NCI-H460 (cell line): ENCODE results near the gene DQX1. TPM values are rescaled to one million over a fixed set of nuclear protein-coding genes. Genes with fewer than 3 reads are reported as not detected.
A peak's percentile ranks its signal among the peaks of the same experiment; 100 is the strongest.
"Not testable (repeated sequence)": the region's sequence is repeated elsewhere in the genome, so short reads cannot be mapped to it uniquely, and the experiment has no call there.

Experiments used
- DNase-seq: peaks from one replicate; pipeline ENCODE4 v3.0.0-alpha.2; 2016; ENCODE audit warnings: low read depth; ENCODE audit errors: extremely low read depth
- total RNA-seq: library from RNA; depleted of rRNA; stranded (reverse); fragments of >200 nt; shearing (Covaris generic); gene quantifications from 2 replicates; pipeline ENCODE4 v1.2.3, GENCODE V29; 2014

DQX1 gene
- total RNA-seq, 1 experiment from 2014 or later, result not detected

DNA sequence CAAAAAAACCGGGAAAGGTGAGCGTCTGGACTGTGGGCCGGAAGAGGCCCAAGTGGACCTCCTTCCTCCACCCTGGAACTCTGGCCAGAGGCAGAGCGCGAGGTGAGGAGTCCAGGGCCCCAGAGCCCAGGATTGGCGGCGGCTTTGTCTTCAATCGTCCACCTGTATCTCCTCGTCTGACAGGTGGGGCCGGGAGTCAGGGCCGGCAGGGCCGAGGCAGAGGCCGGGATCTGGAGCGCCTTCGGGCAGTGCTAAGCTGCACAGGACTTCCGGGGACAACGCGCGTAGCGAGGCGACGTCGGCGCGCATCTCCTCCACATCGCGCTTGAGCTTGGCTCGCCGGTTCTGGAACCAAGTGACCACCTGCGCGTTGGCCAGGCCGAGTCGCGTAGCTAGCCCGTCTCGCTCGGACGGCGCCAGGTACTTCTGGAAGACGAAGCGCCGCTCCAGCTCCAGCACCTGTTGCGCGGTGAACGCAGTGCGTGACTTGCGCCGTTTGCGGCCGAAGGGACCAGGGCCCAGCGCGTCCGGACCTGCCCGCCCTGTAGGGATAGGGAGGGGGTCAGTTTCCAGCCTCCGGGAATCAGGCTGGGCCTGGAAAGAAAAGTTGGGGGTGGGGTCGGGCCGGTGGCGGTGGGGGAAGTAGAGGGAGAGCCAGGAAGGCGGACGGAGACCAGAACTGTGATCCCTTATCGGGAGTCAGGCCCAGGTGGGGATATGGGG lies 28.1 kb downstream of the DQX1 start:
- no peak for DNase-seq

DNA sequence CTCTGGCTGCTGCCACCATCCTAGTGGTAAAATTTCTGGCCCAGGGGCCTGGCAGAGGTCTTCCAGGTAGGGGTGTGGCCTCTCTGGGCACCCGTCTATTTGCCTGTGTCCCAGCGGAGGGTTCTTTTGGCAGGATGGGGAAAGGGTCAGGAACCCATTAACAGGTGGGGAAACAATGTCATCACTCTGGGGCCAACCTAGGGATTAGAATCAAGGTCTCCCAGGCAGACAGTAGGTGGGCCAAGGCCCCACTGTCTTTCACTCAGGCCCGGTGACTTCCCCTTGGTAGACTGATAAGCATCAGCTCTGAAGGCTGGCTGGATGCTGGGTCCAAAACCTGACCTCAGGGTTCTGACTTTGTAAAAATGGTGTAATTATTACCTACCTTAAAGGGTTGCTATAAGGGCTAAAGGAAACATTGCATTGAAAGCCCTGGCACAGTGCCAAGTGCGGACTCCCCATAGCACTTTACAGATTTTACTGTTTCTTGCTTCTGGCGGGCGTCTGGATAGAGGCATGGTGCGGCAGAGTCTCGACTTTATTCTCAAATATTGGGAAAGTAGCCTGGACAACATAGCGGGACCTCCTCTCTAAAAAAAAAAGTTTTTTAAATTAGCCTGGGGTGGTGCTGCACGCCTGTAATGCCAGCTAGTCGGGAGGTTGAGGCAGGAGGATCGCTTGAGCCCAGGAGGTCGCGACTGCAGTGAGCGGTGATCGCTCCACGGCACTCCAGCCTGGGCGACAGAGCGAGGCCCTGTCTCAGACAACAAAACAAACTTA lies 28.8 kb downstream of the DQX1 start:
- DNase-seq, result no peak

DNA sequence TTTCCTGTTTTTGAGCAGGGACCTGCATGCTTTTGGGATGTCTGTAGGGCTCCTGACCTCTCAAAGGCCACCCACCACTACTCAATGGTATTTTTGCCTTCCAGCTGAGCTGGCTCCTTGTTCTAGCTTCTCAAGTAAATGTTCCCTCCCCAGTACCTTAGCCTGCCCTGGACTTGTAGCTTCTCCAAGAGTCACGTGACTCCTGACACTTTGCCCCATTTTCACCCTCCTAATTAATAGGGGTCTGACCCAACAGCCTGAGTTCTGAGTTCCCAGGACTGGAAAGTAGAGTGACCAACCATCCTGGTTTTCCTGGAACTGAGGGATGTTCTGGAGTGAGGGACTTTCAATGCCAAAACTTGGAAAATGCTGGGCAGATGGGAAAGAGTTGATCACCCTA lies 30.6 kb downstream of the DQX1 start:
- no peak for DNase-seq

DNA sequence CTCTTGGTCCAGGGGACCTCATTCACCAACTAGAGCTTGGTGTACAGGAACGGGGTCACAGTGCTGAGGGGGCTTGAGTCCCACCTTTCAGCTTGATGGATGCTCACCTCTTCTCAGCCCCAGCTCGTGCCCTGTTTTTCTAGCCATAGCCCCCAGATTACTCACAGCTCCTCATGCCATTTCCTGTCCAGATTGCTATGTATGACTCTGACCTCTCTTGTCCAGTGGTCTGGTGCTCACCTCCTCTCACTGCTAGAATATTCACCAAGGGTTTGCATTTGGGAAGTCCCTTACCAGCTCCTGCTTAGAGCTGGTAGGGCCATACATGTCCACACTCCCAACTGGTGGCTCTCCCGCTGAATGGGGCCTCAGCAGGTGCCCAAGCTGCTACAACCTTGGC lies 32.5 kb downstream of the DQX1 start:
- no peak for DNase-seq

DNA sequence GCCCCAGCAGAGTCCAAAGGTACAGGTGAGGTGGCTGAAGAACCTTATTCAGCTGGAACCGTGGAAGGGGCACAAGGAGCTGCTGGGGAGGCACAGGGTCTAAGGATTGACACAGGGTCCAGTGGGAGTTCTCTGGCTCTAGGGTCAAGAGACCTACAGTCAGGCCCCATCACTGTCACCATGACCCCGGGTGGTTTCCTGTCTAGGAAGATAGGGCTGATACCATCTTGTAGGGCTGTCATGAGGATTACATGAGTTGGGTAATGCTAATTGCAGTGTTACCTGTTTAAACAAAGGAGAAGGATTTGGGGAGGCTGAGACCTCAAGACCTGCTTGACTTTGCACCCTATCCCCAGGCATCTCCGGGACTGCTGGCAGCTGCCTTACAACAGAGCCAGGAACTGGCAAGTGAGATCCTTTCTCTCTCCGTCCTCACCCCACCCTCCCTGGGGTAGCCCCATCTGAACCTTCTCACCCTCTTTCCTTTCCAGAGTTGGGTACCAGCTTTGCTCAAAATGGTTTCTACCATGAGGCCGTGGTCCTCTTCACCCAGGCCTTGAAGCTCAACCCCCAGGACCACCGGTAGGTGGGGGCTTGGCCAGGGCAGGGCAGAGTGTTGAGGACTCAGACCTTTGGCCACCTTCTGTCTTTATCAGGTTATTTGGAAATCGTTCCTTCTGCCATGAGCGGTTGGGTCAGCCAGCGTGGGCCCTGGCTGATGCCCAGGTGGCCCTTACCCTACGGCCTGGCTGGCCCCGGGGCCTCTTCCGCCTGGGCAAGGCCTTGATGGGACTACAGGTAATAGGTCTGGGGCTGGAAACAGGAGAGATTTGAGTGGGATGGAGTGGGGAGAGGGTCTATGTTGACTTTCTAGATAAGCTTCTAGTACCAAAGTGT lies 34.1 kb downstream of the DQX1 start:
- DNase-seq, result no peak

DNA sequence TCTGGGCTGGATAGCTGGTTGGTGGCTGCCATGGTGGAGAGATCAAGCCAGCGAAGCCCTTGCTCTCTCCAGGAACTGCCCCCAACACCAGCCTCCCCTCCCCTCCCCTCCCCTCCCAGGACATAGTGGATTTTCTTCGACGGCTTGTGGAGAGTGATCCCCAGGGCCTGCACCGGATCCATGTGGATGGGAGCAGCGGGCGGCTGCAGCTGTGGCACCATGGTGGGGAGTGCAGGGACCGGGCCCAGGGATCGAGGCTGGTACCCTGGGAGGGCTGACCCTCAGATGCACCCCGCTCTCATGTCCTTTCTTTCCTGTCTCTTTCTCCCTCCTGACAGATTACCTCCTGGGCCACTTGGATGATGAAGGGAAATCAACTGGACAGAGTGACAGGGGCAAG lies 36.1 kb downstream of the DQX1 start:
- no peak for DNase-seq

DNA sequence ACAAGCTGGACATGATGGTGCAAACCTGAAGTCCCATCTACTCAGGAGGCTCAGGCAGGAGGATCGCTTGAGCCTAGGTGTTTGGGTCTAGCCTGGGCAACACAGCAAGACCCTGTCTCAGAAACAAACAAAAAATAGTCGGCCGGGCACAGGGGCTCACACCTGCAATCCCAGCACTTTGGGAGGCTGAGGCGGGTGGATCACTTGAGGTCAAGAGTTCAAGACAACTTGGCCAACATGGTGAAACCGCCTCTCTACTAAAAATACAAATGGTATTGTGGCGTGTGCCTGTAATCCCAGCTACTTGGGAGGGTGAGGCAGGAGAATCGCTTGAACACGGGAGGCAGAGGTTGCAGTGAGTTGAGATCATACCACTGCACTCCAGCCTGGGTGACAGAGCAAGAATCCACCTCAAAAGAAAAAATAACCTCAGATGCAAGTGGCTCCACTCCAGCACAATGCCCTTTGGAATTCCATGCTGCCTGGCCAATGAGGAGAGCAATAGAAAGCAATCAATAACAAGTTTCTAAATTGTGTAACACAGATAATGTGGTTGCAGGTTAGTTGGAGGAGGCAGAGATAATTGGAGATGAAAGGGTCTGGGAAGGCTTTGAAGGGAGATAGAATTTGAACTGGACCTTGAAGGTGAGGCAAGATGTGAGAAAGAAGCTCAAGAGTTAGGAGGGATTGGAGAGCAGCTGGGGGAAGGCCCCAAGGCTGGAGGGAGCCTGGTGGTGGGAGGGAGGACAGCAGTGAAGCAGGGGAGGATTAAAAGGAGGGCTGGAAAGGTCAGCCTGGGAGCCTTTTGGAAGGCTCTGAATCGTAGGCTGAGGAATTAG lies 37.2 kb downstream of the DQX1 start:
- DNase-seq, result no peak

DNA sequence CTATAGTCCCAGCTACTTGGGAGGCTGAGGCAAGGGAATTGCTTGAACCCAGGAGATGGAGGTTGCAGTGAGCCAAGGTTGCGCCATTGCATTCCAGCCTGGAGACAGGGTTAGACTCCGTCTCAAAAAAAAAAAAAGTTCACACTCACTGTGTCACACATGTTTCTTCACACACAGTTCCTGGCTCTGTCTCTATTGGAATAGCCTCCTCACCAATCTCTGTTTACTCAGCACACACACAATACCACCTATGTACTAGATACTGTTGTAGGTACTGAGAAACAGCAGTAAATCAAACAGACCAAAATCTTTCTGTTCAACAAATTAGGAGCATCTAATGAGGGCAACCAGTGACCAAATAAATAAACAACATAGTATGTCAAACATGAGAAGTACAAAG lies 39.9 kb downstream of the DQX1 start:
- no peak for DNase-seq

DNA sequence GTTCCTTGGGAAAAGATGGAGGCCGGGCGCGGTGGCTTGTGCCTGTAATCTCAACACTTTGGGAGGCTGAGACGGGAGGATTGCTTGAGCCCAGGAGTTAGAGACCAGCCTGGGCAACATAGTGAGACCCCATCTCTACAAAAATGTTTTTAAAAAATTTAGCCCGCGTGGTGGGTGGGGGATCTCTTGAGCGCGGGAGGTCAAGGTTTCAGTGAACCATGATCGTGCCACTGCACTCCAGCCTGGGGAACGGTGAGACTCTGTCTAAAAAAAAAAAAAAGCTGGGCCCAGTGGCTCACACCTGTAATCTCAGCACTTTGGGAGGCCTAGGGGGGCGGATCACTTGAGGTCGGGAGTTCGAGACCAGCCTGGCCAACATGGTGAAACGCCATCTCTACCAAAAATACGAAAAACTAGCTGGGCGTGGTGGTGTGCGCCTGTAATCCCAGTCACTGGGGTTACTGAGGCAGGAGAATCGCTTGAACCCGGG lies 42.3 kb downstream of the DQX1 start:
- not testable (repeated sequence) for DNase-seq

DNA sequence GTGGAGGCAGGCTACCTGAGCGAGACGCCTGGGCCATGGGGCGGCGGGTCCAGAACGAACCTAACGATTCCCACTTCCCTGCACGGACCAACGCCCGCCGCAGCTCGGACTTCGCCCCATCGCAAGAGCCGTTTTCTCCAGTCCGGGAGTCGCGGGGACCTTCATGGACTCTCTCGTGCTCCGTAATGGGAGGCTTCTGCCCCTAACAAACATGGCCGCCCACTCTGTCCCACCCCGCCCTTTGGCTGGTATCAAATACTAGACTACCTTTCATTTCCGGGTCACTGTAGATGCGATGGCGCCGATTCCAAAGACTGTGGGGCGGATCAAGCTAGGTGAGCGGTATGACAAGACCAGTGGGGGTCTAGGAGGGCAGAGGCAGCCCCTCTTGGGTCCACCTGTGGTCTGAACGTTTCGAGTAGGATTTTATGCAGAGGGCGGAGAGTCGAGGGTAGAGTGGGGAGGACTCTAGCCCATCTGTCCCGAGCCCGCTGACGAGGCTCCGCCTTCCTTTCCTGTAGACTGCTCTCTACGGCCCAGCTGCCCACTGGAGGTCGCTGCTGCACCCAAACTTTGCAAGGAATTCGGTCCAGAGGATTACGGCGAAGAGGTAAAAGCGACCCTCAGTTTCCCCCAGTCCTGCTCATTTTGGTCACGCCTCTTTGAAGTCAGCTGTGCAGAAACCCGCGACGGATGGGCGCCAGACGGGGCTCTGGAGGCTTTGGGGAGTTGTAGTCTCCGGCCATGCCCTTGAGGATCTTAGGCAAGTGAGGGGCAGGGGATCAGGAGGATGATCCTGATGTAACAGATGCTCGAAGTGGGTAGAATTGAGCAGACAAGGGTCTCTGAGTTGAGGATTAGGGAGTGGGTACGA lies 43.0 kb downstream of the DQX1 start, which contains the start of the genes CCDC142 and TTC31:
CCDC142 (minus strand) TSS at position 198 of the 874 bp plus-strand sequence; CDS start at position 37, 161 bp downstream.
TTC31 (plus strand) TSS at position 281 of the 874 bp plus-strand sequence; CDS start at position 296, 15 bp downstream.
- peak; percentile 94 for DNase-seq

DNA sequence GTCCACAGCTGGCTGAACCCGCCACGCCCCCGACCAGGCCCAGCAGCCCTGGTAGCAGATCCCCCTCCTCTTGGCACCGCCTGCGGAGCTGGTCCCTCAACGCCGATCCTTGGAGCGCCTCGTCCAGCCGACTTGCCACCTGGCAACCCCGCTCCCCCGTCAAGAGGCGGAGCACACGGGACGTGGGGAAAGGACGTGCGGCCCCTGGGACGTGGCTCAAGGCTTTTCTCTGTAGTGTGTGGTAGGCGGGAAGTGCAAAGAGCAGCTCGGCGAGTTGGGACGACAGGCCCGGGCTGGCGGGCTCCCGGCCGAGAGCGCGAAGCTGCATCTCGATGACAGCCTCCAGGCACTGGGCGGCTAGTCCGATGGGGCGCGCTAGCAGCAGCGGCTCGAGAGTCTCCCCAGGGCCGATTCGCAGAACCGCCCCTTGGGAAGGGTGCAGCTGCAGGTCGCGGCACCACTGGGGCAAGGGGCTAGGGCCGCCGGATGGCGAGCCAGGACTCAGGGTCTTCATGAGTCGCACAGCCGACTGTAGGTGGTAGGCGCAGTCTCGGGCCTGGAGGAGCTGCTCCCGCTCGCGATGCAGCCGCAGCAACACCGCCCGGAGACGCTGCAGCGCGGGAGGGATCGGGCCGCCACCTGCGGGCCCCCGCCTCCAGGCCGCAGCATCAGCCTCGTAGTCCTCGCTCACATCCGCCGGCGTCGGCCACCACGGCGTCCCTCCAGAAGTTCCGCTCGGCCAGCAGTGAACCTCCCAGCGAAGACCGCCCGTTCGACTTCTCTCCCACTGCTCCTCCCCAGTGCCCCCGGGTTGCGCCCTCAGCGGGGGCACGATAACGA lies 43.9 kb downstream of the DQX1 start:
- no peak for DNase-seq

DNA sequence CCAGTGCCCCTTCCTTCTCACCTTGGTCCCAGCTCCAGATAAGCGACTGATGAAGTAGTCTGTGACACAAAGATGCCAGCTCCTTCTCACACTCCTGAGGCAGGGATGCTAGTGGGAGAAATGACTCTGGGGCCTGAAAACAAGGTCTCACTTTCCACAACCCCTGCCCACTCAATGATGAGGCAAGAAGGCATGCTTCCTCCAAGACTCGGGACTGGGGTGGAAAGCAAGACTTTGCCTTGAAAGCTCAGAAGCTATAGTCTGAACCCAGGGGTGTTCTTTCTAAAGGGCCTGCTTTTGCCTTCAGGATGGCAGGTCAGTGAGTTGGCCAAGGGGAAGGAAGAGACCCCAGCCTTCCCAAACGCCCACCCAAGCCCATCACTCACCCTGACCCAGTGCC lies 44.6 kb downstream of the DQX1 start:
- no peak for DNase-seq

DNA sequence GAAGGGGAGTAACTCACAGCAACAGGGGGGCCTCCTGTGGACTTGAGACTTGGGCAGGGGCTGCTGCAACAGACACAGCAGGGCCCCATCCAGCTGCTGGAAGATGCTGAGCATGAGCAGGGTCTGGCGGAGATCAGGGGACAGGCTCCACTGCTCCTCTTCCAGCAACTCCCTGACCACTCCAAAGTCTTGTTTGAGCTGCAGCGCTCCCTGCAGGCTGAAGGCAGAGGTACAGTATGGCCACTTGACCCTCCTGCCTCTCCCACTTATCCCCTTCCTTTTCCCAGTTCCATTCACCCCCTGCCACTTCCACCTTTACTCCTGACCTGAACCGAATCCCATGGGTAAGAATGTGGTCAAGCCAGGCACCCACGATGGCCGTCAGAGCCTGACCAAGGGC lies 51.1 kb downstream of the DQX1 start:
- DNase-seq, result no peak

DNA sequence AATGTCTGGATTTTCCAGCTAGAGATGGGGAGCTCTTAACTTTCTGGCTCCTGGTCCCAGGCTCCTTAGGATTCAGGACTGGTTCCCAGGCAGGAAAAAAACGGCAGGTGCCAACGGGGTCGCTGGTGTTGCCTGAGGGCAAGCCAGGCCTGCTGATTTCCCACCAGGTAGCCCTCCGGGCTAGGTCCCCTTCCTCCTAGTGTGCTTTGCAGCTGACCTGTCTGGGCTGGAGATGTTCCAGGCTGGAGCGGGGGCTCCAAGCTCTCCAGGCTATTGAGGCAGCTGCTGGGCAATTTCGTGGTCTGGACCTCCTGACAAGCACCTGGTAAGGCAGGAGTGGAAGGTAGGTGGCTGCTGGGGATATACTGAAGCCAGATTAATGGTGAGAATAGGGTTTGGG lies 51.5 kb downstream of the DQX1 start:
- no peak for DNase-seq

DNA sequence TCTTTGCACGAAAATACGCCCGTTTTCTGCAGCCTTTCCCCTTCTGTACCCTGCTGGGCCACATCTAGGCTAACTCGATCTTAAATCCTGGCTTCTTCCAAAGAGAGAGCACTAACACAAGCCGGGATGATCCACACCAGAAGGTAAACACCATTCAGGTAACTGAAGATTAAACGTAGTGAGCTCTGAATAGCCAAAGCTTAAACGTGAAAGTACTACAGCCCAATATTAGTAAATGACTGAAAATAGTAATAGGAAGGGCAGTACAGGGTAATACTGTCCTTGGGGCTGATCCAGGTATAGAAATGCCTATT lies 53.1 kb downstream of the DQX1 start:
- no peak for DNase-seq

DNA sequence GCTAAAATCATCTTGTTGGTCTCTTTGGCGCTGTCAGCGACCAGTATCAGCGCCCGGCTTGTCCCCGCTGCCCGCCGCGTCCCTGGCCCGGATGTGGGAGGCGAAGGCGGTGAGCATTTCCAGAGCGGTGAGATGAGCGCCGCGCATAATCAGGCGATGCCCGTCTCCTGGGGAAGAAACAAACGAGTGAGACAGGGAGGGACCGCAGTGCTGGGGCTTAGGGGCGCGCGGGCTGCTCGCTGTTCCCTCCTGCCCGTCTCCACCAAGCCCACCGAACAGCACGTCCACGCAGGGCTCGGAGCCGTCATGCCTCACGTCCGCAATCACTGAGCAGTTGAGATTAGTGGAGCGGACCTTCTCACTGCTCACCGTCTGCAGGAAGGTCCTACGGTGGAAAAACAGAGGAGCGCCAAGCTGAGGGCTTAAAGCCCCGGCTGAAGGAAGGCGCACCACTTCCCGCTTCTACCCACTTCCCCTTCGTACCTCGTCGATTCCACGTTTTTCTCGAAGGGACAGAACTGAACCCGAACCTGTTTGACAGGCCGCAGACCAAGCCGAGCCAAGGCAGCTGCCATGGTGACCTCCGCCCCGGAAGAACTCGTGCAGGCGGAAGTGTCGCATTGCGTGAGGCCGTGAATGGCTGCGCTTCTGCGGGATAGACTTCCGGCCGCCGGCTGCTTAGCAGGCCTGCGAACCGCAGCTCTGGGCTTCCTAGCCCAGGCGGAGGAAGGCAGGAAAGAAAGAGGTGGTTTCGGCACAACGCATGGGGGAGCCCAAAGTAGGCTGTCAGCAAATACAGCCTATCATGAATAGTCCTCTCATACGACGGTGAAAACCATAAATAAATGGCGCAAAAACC lies 53.7 kb downstream of the DQX1 start, which contains the start of gene MRPL53:
MRPL53 (minus strand) TSS at position 595 of the 859 bp plus-strand sequence; CDS start at position 575, 20 bp downstream.
- DNase-seq, result peak; percentile 91
